Endodermal cell (in vitro differentiated cells): Measurements from ENCODE around the gene EPHA2. TPM values are rescaled to one million over a fixed set of nuclear protein-coding genes. Genes with fewer than 3 reads are reported as not detected.

Experiments used
- DNase-seq: peaks from one replicate; pipeline ENCODE4 v3.0.0-alpha.2; 2017
- H3K27ac ChIP-seq: 2 replicates; pipeline ENCODE4 v1.5.1; 2013; ENCODE audit warnings: mild to moderate bottlenecking, low read depth, low read length, moderate library complexity
- H3K27me3 ChIP-seq: 2 replicates; pipeline ENCODE4 v1.6.1; 2013; ENCODE audit warnings: mild to moderate bottlenecking, low read length, moderate library complexity; ENCODE audit not compliant: insufficient read depth, control insufficient read depth, poor library complexity, severe bottlenecking
- H3K36me3 ChIP-seq: 2 replicates; pipeline ENCODE4 v1.7.0; 2013; ENCODE audit warnings: mild to moderate bottlenecking, low read length, moderate library complexity; ENCODE audit not compliant: control insufficient read depth, insufficient read depth
- H3K4me1 ChIP-seq: one replicate; pipeline ENCODE4 v1.7.0; 2013; ENCODE audit warnings: low read length; ENCODE audit not compliant: control insufficient read depth, insufficient read depth
- H3K4me3 ChIP-seq: 2 replicates; pipeline ENCODE4 v1.5.1; 2013; ENCODE audit warnings: mild to moderate bottlenecking, low read length, moderate library complexity
- H3K9ac ChIP-seq: 2 replicates; pipeline ENCODE4 v1.6.1; 2013; ENCODE audit warnings: mild to moderate bottlenecking, low read length, moderate library complexity; ENCODE audit not compliant: poor library complexity, severe bottlenecking; ENCODE audit errors: extremely low read depth
- H3K9me3 ChIP-seq: 2 replicates; pipeline ENCODE4 v1.6.1; 2013; ENCODE audit warnings: mild to moderate bottlenecking, low read length, moderate library complexity; ENCODE audit not compliant: control insufficient read depth
- H3K27ac Mint-ChIP-seq: 2 replicates; pipeline ENCODE4 v1.8.0; 2020; ENCODE audit warnings: mixed read lengths
- H3K27me3 Mint-ChIP-seq: 2 replicates; pipeline ENCODE4 v1.8.0; 2021; ENCODE audit warnings: mild to moderate bottlenecking, mixed read lengths; ENCODE audit not compliant: insufficient read depth
- H3K36me3 Mint-ChIP-seq: 2 replicates; pipeline ENCODE4 v1.8.0; 2020; ENCODE audit warnings: low read depth, mixed read lengths
- H3K4me1 Mint-ChIP-seq: 2 replicates; pipeline ENCODE4 v1.8.0; 2020; ENCODE audit warnings: mixed read lengths
- H3K4me3 Mint-ChIP-seq: 2 replicates; pipeline ENCODE4 v1.8.0; 2020; ENCODE audit warnings: mild to moderate bottlenecking, moderate library complexity, mixed read lengths
- H3K9me3 Mint-ChIP-seq: 2 replicates; pipeline ENCODE4 v1.8.0; 2020; ENCODE audit warnings: mild to moderate bottlenecking, mixed read lengths
- WGBS, 2 experiments: methylation state at CpG; one replicate each; pipeline versions ENCODE4 v1.1.5 to v1.1.7; 2013; ENCODE audit warnings: missing lambda C conversion rate in 2 of 2, mixed read lengths in 1 of 2; ENCODE audit not compliant: insufficient coverage in 1 of 2, insufficient read length in 1 of 2; 5-methylcytosine and 5-hydroxymethylcytosine counted together
- total RNA-seq, 2 donors: library from RNA; stranded (reverse); fragmentation: NEBNext Ultra II Directional in 1 of 2; extraction: Animal tissue kit (Norgen Biotek cat#: 25700) in 1 of 2; gene quantifications; 2 replicates in 1 of 2; 3 replicates in 1 of 2; pipeline ENCODE4 v1.2.1, GENCODE V29; 2021
- TF ChIP-seq, protein P1 (sequence below): fragments of 200-600 bp; sonication (generic); conservative IDR thresholded peaks from 2 replicates; pipeline ENCODE4 v1.5.0; 2021; ENCODE audit warnings: antibody characterized with exemption, mild to moderate bottlenecking

Gene EPHA2
- total RNA-seq, 2 donors from 2014 or later = 56.5 to 64.3 TPM

DNA sequence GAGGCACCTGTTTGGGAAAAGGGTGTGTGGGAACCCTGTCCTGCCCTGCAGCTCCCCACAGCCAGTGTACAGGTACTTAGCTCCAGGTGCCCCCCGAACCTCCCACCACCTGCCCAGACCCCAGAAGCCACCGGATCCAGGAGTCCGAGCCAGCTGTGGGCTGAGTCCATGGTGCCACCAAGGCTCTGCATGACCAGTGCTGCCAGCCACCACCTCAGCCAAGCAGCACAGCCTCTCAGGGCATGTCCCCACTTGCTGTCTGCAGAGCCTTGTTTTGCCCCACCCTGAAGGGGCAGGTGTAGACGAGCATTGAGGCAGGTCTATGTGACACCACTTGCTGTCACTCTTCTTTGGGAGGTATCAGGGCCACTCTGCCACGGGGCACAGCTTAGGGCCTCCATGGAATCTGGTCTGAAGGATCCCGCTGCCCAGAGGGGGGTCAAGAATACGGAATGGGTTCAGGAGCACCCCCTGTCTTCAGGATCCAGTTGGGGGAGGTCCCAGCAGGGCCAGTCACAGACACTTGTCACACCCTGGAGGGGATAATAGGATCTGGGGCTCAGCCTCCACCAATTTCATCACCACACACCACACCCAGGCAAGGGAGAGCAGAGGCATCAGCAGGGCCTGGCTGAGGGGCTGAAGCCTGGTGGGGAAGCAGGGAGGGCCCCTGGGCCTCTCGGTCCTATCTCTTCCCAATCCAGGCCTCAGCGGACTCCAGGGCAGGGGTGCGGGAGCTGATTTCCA, 28.9 kb upstream of the EPHA2 start:
- Mint-ChIP-seq H3K9me3 (no peaks in the 10 kb centered on the region), H3K27me3 (peaks cover 3% of the 10 kb centered on the region), H3K36me3 (no peaks in the 10 kb centered on the region), H3K4me3 (no peak overlapping the region), H3K4me1 (peaks cover 8% of the 10 kb centered on the region), H3K27ac (peak overlapping the region; percentile 5)
- H3K4me3 ChIP-seq = no peak overlapping the region
- peaks cover 3% of the 10 kb centered on the region for H3K4me1 ChIP-seq
- H3K36me3 ChIP-seq = no peaks in the 10 kb centered on the region
- H3K27ac ChIP-seq = no peak overlapping the region
- WGBS, 2 experiments = 90 to 93% methylated on average over 7 to 10 of the region's 10 CpGs
- no peak overlapping the region for H3K9ac ChIP-seq
- no peaks in the 10 kb centered on the region for H3K27me3 ChIP-seq
- no peak for DNase-seq
- TF ChIP-seq, protein P1, sequence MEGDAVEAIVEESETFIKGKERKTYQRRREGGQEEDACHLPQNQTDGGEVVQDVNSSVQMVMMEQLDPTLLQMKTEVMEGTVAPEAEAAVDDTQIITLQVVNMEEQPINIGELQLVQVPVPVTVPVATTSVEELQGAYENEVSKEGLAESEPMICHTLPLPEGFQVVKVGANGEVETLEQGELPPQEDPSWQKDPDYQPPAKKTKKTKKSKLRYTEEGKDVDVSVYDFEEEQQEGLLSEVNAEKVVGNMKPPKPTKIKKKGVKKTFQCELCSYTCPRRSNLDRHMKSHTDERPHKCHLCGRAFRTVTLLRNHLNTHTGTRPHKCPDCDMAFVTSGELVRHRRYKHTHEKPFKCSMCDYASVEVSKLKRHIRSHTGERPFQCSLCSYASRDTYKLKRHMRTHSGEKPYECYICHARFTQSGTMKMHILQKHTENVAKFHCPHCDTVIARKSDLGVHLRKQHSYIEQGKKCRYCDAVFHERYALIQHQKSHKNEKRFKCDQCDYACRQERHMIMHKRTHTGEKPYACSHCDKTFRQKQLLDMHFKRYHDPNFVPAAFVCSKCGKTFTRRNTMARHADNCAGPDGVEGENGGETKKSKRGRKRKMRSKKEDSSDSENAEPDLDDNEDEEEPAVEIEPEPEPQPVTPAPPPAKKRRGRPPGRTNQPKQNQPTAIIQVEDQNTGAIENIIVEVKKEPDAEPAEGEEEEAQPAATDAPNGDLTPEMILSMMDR = no peak
- H3K9me3 ChIP-seq = no peaks in the 10 kb centered on the region

DNA sequence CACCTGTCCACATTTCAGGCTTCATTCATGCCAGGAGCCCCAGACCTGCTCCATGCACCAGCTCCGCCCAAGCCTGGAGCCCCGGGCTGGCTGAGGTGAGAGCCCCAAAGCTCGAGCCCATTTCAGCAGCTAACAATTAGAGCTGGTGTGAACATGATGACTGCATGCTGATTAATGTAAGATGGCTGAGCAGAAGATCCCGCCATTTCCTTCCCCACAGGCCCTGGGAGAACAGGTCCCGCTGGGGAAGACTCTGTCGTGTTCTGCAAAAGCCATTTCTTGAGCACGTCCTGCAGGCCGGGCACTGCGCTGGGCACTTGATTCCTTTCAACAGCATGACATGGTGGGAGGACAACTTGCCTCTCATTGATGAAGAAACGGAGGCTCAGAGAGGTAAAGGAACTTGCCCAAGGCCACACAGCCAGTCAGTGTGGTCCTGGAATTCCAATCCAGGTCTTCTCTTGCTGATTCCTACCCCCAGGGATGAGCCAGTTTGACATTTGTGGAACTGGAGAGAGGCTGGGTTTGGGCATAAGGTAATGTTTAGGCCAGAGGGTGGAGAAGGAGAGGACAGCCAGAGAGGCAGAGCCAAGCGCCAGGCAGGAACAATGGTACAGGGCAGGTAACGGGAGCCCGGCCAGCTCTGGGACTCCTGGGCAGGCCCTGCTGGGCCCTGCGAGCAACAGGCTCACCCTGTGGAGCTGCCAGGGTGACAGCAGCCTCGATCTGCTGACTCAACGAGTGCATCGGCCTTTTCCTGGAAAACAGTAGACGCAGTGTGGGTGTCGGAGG, 28.1 kb upstream of the EPHA2 start:
- peaks cover 5% of the 10 kb centered on the region for H3K4me1 ChIP-seq
- no peaks in the 10 kb centered on the region for H3K36me3 ChIP-seq
- no peaks in the 10 kb centered on the region for H3K9me3 ChIP-seq
- Mint-ChIP-seq H3K4me3 (no peak overlapping the region), H3K36me3 (no peaks in the 10 kb centered on the region), H3K4me1 (peaks cover 8% of the 10 kb centered on the region), H3K27me3 (peaks cover 3% of the 10 kb centered on the region), H3K27ac (peak overlapping the region; percentile 26), H3K9me3 (no peaks in the 10 kb centered on the region)
- TF ChIP-seq, protein P1 = no peak
- no peak overlapping the region for H3K4me3 ChIP-seq
- H3K9ac ChIP-seq = no peak overlapping the region
- no peaks in the 10 kb centered on the region for H3K27me3 ChIP-seq
- DNase-seq = no peak
- WGBS, 2 experiments = 92 to 97% methylated on average over 16 to 19 of the region's 19 CpGs
- H3K27ac ChIP-seq = no peak overlapping the region

DNA sequence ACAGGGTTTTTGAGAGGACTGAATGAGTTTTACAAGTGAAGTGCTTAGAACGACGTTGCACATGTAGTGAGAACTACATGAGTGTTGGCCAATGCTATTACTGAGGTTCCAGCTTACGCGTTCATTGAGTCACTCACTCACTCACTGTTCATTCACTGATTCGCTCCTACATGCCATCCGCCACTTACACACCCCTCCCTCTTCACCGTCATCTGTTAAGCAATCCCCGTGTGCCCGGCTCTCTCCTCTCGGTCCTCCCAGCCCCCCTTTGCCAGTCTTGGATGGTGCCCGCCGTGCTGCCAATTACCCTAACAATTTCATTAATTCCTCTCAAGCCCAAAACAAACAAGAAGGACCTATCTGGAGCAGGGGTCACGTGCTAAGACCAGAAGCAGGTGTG, 27.3 kb upstream of the EPHA2 start:
- Histone ChIP-seq H3K27me3 (no peaks in the 10 kb centered on the region), H3K27ac (no peak overlapping the region), H3K4me3 (no peak overlapping the region), H3K9me3 (no peaks in the 10 kb centered on the region), H3K9ac (no peak overlapping the region), H3K4me1 (peaks cover 9% of the 10 kb centered on the region), H3K36me3 (no peaks in the 10 kb centered on the region)
- H3K4me3 Mint-ChIP-seq = no peak overlapping the region
- no peaks in the 10 kb centered on the region for H3K9me3 Mint-ChIP-seq
- peak overlapping the region; percentile 15 for H3K27ac Mint-ChIP-seq
- peaks cover 16% of the 10 kb centered on the region for H3K4me1 Mint-ChIP-seq
- DNase-seq = no peak
- WGBS, 2 experiments = 91 to 97% methylated on average over 8 to 13 of the region's 13 CpGs
- TF ChIP-seq, protein P1 = no peak
- no peaks in the 10 kb centered on the region for H3K27me3 Mint-ChIP-seq
- H3K36me3 Mint-ChIP-seq = no peaks in the 10 kb centered on the region
